ENCODE measurements around the gene ARHGAP44. TPM values are rescaled to one million over a fixed set of nuclear protein-coding genes. Genes with fewer than 3 reads are reported as not detected.

The ARHGAP44 gene
- total RNA-seq, 1 donor from 2014 or later = 8.7 TPM

GRCh38 chr17:13003454-13003851, 214.2 kb downstream of the ARHGAP44 start:
- no peak overlapping the region for H3K4me3 ChIP-seq
- H3K4me1 ChIP-seq = no peaks in the 10 kb centered on the region
- no peaks in the 10 kb centered on the region for H3K27me3 ChIP-seq
- H3K27ac ChIP-seq = no peak overlapping the region
- no peak for DNase-seq (ENCODE audit: low spot score)
- H3K36me3 ChIP-seq = peaks cover 3% of the 10 kb centered on the region
- H3K4me3 Mint-ChIP-seq = no peak overlapping the region
- no peaks in the 10 kb centered on the region for H3K4me1 Mint-ChIP-seq
- peaks cover 4% of the 10 kb centered on the region for H3K27me3 Mint-ChIP-seq (ENCODE audit: insufficient read depth, low read depth)
- H3F3A ChIP-seq (ENCODE audit: low read depth) = peaks cover 4% of the 10 kb centered on the region
- no peaks in the 10 kb centered on the region for H3K79me2 ChIP-seq (ENCODE audit: low read depth)
- H3K36me3 Mint-ChIP-seq = peaks cover 2% of the 10 kb centered on the region
- H3K9me3 ChIP-seq (ENCODE audit: low read depth) = no peaks in the 10 kb centered on the region
- no peak overlapping the region for H2AFZ ChIP-seq (replicated peaks)
- no peak overlapping the region for H3K27ac Mint-ChIP-seq
- no peak overlapping the region for H3K9ac ChIP-seq
- no peaks in the 10 kb centered on the region for H4K20me1 ChIP-seq (ENCODE audit: low read depth)
- H3K4me2 ChIP-seq = no peak overlapping the region
- H3K9me3 Mint-ChIP-seq = no peaks in the 10 kb centered on the region
- TF ChIP-seq EZH2phosphoT487 (IDR thresholded peaks at IDR 0.05) (no peak), EZH2 (IDR thresholded peaks at IDR 0.05) (no peak), CTCF (IDR thresholded peaks at IDR 0.05) (no peak)

- Histone ChIP-seq H2AFZ (replicated peaks) (no peak overlapping the region), H4K20me1 (ENCODE audit: low read depth) (no peaks in the 10 kb centered on the region), H3K9me3 (ENCODE audit: low read depth) (no peaks in the 10 kb centered on the region), H3K27ac (no peak overlapping the region), H3K79me2 (ENCODE audit: low read depth) (no peaks in the 10 kb centered on the region), H3F3A (ENCODE audit: low read depth) (peaks cover 4% of the 10 kb centered on the region), H3K36me3 (peaks cover 7% of the 10 kb centered on the region), H3K27me3 (no peaks in the 10 kb centered on the region), H3K4me3 (no peak overlapping the region), H3K4me2 (no peak overlapping the region), H3K9ac (no peak overlapping the region), H3K4me1 (no peaks in the 10 kb centered on the region)
- TF ChIP-seq EZH2phosphoT487 (IDR thresholded peaks at IDR 0.05) = no peak
- no peak for TF ChIP-seq CTCF (IDR thresholded peaks at IDR 0.05)
- TF ChIP-seq EZH2 (IDR thresholded peaks at IDR 0.05) = no peak
- Mint-ChIP-seq H3K4me1 (no peaks in the 10 kb centered on the region), H3K27me3 (ENCODE audit: insufficient read depth, low read depth) (peaks cover 4% of the 10 kb centered on the region), H3K9me3 (no peaks in the 10 kb centered on the region), H3K4me3 (no peak overlapping the region), H3K27ac (no peak overlapping the region), H3K36me3 (peaks cover 2% of the 10 kb centered on the region)
- DNase-seq (ENCODE audit: low spot score) = no peak
Observed at GRCh38 chr17:13003927-13004326, 214.6 kb downstream of the ARHGAP44 start.

- Mint-ChIP-seq H3K9me3 (no peaks in the 10 kb centered on the region), H3K4me1 (no peaks in the 10 kb centered on the region), H3K36me3 (peaks cover 2% of the 10 kb centered on the region), H3K27me3 (ENCODE audit: insufficient read depth, low read depth) (peaks cover 4% of the 10 kb centered on the region), H3K27ac (no peak overlapping the region), H3K4me3 (no peak overlapping the region)
- DNase-seq (ENCODE audit: low spot score) = no peak
- H3K36me3 ChIP-seq = peaks cover 11% of the 10 kb centered on the region
- H4K20me1 ChIP-seq (ENCODE audit: low read depth) = no peaks in the 10 kb centered on the region
- H3K9me3 ChIP-seq (ENCODE audit: low read depth) = no peaks in the 10 kb centered on the region
- no peaks in the 10 kb centered on the region for H3K4me1 ChIP-seq
- no peaks in the 10 kb centered on the region for H3K79me2 ChIP-seq (ENCODE audit: low read depth)
- H3K27me3 ChIP-seq = no peaks in the 10 kb centered on the region
- no peak overlapping the region for H3K27ac ChIP-seq
- H3K4me3 ChIP-seq = no peak overlapping the region
- H3F3A ChIP-seq (ENCODE audit: low read depth) = peaks cover 4% of the 10 kb centered on the region
- H2AFZ ChIP-seq (replicated peaks) = no peak overlapping the region
- no peak overlapping the region for H3K4me2 ChIP-seq
- TF ChIP-seq CTCF (IDR thresholded peaks at IDR 0.05) (no peak), EZH2 (IDR thresholded peaks at IDR 0.05) (no peak), EZH2phosphoT487 (IDR thresholded peaks at IDR 0.05) (no peak)
- H3K9ac ChIP-seq = no peak overlapping the region
Observed at GRCh38 chr17:13004336-13004735, 215.0 kb downstream of the ARHGAP44 start.
